GM19240 (cell line): Measurements from ENCODE around the gene COPS6.
"Not testable (repeated sequence)": the region's sequence is repeated elsewhere in the genome, so short reads cannot be mapped to it uniquely, and the experiment has no call there.

Experiments used
- DNase-seq: peaks from one replicate; pipeline ENCODE4 v3.0.0; 2011; ENCODE audit warnings: low spot score; ENCODE audit not compliant: insufficient read length

Gene COPS6

GRCh38 chr7:100126239-100126930 lies 37.6 kb downstream of the COPS6 start:
- no peak for DNase-seq

DNA sequence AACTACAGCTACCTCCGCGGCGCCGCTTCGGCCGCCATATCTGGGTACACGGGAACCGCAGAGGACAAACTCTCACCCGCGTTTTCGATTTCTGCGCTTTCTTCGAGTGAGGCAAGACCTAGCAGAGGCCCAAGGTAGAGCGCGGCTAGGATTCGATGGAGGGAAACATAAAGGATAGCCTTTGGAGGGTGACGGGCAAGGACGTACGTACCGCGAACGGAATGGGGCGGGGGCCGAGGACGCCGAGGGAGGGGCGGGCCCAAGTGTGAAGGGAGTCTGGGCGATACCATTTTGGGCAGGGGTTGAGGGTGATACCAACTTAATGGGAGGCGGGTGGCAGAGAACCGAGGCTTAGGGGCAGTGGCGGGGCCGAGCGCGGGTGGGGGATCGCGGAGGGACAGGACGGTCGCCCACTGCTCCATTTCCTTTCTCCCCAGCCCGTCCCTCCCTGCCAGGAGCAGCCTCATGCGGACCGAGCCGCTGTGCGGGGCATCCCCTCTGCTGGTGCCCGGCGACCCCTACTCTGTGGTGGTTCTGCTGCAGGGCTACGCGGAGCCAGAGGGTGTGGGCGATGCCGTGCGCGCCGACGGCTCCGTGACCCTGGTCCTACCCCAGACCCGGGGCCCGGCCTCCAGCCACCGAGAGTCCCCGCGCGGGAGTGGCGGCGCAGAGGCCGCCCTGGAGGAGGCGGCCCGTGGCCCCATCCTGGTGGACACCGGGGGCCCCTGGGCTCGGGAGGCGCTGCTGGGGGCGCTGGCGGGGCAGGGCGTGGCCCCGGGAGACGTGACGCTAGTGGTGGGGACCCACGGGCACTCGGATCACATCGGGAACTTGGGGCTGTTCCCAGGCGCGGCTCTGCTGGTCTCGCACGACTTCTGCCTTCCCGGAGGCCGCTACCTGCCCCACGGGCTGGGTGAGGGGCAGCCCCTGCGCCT lies 38.4 kb downstream of the COPS6 start, which contains the start of gene MBLAC1:
TSS of gene MBLAC1 (plus strand) at position 37 of the 935 bp plus-strand sequence. CDS start at position 466, 429 bp downstream.
- no peak for DNase-seq

GRCh38 chr7:100127866-100128636 lies 39.3 kb downstream of the COPS6 start:
- no peak for DNase-seq

DNA sequence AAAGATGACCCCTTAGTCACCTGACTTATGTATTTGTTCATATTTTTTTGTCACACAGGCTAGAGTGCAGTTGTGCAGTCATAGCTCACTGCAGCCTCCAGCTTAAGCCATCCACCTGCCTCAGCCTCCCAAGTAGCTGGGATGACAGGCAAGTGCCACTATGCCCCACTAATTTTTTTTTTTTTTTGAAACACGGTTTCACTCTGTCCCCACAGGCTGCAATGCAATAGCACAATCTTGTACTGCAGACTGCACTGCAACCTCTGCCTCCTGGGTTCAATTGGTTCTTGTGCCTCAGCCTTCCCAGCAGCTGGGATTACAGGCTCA lies 39.8 kb downstream of the COPS6 start:
- DNase-seq, result no peak

- DNase-seq, result not testable (repeated sequence)
Observed at GRCh38 chr7:100130220-100130607, 41.4 kb downstream of the COPS6 start.

- DNase-seq, result peak; percentile 61
Observed at GRCh38 chr7:100130608-100131453, 42.1 kb downstream of the COPS6 start.

DNA sequence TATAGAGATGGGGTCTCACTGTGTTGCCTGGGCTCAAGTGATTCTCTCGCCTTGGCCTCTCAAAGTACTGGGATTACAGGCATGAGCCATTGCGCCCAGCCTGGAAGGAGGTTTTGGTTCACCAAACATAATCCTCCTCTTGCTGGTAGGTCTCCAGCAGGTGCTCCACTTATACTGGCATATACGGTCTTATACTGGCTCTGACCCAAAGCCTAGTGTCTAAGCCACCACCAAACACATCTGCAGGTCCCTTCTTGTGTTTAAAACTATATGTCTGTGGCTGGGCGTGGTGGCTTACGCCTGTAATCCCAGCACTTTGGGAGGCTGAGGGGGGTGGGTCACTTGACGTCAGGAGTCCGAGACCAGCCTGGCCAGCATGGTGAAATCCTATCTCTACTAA lies 43.4 kb downstream of the COPS6 start:
- DNase-seq, result no peak

GRCh38 chr7:100132697-100133151 lies 44.0 kb downstream of the COPS6 start:
- peak; percentile 57 for DNase-seq

GRCh38 chr7:100137851-100138760 lies 49.3 kb downstream of the COPS6 start:
- no peak for DNase-seq

GRCh38 chr7:100141555-100141949 lies 52.8 kb downstream of the COPS6 start:
- no peak for DNase-seq
